ENCODE results near the gene PTGER1. TPM values are rescaled to one million over a fixed set of nuclear protein-coding genes. Genes with fewer than 3 reads are reported as not detected.

PTGER1 gene
- total and polyA plus RNA-seq, 2 of the 8 experiments (the other 6 are each of a cell fraction or from before 2014, with no cell fraction given) = 0.20 to 0.41 TPM

DNA sequence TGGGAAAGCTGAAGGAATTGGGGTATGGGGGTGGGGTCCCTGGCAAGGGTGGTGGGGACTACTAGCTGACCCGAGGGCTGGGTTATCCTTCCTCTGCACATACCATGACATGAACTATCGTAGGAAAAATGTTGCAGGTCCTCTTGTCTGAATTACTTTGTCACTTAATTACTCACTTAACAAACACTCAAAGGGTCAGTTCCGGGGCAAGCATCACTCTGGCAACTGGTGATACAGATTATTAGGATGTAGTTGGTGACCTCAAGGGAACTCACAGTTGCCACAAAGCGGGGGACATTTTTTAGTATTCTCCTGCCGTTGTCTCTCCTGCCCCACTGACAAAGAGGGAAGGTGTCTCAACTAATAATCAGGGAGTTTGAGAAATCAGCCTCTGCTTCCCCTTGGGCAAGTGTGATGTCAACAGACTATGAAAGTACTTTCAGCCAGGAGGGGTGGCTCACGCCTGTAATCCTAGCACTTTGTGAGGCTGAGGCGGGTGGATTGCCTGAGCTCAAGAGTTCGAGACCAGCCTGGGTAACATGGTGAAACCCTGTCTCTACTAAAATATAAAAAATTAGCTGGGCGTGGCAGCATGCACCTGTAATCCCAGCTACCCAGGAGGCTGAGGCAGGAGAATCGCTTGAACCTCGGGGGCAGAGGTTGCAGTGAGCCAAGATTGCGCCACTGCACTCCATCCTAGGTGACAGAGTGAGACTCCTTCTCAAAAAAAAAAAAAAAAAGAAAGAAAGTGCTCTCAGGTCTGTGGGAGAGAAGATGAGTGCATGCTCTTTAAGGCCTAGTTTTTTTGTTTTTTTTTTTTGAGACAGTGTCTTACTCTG is 32.8 kb upstream of the PTGER1 start:
- H2AFZ ChIP-seq (ENCODE audit: low read length) = no peak overlapping the region
- ChIA-PET CTCF (ENCODE audit: partially characterized antibody) (interaction anchor here (1.5 to 5.0 kb wide), 3 partner anchors 11 to 35 kb away, joined by 3 to 36 read pairs (median 18); partner anchors contain the start of gene GIPC1), POLR2A (ENCODE audit: partially characterized antibody) (interaction anchor here (0.7 kb wide), 1 partner anchor 240 kb away, joined by 3 read pairs; no protein-coding TSS in a partner anchor)
- 91% methylated on average over 12 of the region's 12 CpGs; no CpG with 5 or more reads in 1 of the 2 experiments for WGBS, 2 experiments (ENCODE audit: extremely low coverage in 1 of 2, insufficient coverage in 1 of 2, insufficient read length in 1 of 2, insufficient replicate concordance in 2 of 2, low coverage in 1 of 2, low lambda C conversion rate in 2 of 2, missing lambda C conversion rate in 1 of 2)
- no peak overlapping the region for H2AK5ac ChIP-seq (ENCODE audit: low read depth, low read length)
- no peak overlapping the region for H2BK20ac ChIP-seq (ENCODE audit: low read length)
- H3K18ac ChIP-seq (ENCODE audit: extremely low read depth, low read length) = no peak overlapping the region
- H3K9me3 ChIP-seq (ENCODE audit: insufficient read depth in 2 of 2, low read depth in 1 of 2, low read length in 1 of 2) = no peaks in the 10 kb centered on the region
- no peak overlapping the region for H2BK15ac ChIP-seq (ENCODE audit: low read length)
- H4K5ac ChIP-seq (ENCODE audit: insufficient read length, low read depth, low read length) = no peak overlapping the region
- H3K79me1 ChIP-seq (ENCODE audit: low read depth, low read length) = no peaks in the 10 kb centered on the region
- H4K8ac ChIP-seq (ENCODE audit: extremely low read depth, insufficient read depth, low read length) = no peak overlapping the region
- H3K4ac ChIP-seq (replicated peaks; ENCODE audit: insufficient read length, low read depth, low read length) = no peak overlapping the region
- H3K36me3 ChIP-seq (ENCODE audit: control insufficient read depth in 2 of 4, insufficient read depth in 4 of 4, low read length in 3 of 4) = no peaks in the 10 kb centered on the region
- H3K4me1 ChIP-seq (replicated peaks in 1 of 4; ENCODE audit: control insufficient read depth in 3 of 4, insufficient read depth in 4 of 4, low read length in 3 of 4) = peaks cover 0 to 4% (median 2%) of the 10 kb centered on the region in 4 experiments; a peak in 3 of 7 replicates
- H3K9ac ChIP-seq (replicated peaks in 1 of 4; ENCODE audit: extremely low read depth in 1 of 4, low read depth in 3 of 4, low read length in 3 of 4) = no peak overlapping the region
- no peak overlapping the region for H2BK5ac ChIP-seq (ENCODE audit: low read depth, low read length)
- H3K14ac ChIP-seq (ENCODE audit: insufficient read length) = no peak overlapping the region
- no peaks in the 10 kb centered on the region; the same call in 1 of the 2 replicates for H3K23me2 ChIP-seq (ENCODE audit: low read depth, low read length)
- H3K27me3 ChIP-seq (replicated peaks in 1 of 4; ENCODE audit: control insufficient read depth in 3 of 4, extremely low read depth in 1 of 4, insufficient read depth in 3 of 4, low read length in 3 of 4) = no peaks in the 10 kb centered on the region
- H3K79me2 ChIP-seq (ENCODE audit: control insufficient read depth in 1 of 2, insufficient read depth in 2 of 2, low read length in 2 of 2) = no peaks in the 10 kb centered on the region
- H3K4me3 ChIP-seq (ENCODE audit: extremely low read depth in 1 of 4, insufficient read depth in 2 of 4, low read depth in 3 of 4, low read length in 4 of 4) = no peak overlapping the region
- DNase-seq (ENCODE audit: low read depth in 1 of 2, low spot score in 2 of 2) = no peak
- H2BK12ac ChIP-seq (ENCODE audit: low read depth, low read length) = no peak overlapping the region
- no peak overlapping the region for H3K4me2 ChIP-seq (ENCODE audit: insufficient read depth in 1 of 2, low read depth in 2 of 2, low read length in 2 of 2)
- H4K91ac ChIP-seq (replicated peaks; ENCODE audit: insufficient read length, low read length) = no peak overlapping the region
- H3K23ac ChIP-seq (ENCODE audit: insufficient read length) = no peak overlapping the region
- no peaks in the 10 kb centered on the region for H4K20me1 ChIP-seq (replicated peaks in 1 of 2; ENCODE audit: control insufficient read depth in 1 of 2, insufficient read depth in 2 of 2, low read length in 2 of 2)
- H3K56ac ChIP-seq (replicated peaks; ENCODE audit: insufficient read length, low read depth, low read length) = no peak overlapping the region
- no peak for FAIRE-seq
- H2BK120ac ChIP-seq (replicated peaks; ENCODE audit: low read depth, low read length) = no peak overlapping the region
- no peak overlapping the region for H3K27ac ChIP-seq (ENCODE audit: low read depth, low read length)
- no peak for TF ChIP-seq SIX5 (IDR thresholded peaks at IDR 0.05; ENCODE audit: low read depth, low read length)
- no peak for TF ChIP-seq ASH2L (IDR thresholded peaks at IDR 0.05; ENCODE audit: low read length)
- TF ChIP-seq TAF1 (IDR thresholded peaks at IDR 0.05; ENCODE audit: low read depth, low read length) = no peak
- TF ChIP-seq JUND (IDR thresholded peaks at IDR 0.05; ENCODE audit: low read length) = no peak
- TF ChIP-seq SRF (IDR thresholded peaks at IDR 0.05; ENCODE audit: low read depth, low read length) = no peak
- no peak for TF ChIP-seq SIN3A (conservative IDR thresholded peaks at IDR 0.05 in 1 of 2, IDR thresholded peaks at IDR 0.05 in 1 of 2; ENCODE audit: low read depth in 1 of 2, low read length in 2 of 2)
- no peak for TF ChIP-seq YY1 (IDR thresholded peaks at IDR 0.05; ENCODE audit: low read depth, low read length)
- TF ChIP-seq RFX5 (IDR thresholded peaks at IDR 0.05; ENCODE audit: borderline replicate concordance, low read depth, low read length) = no peak
- no peak for TF ChIP-seq GABPA (IDR thresholded peaks at IDR 0.05; ENCODE audit: borderline replicate concordance, insufficient read depth, low read length)
- TF ChIP-seq, protein P1, sequence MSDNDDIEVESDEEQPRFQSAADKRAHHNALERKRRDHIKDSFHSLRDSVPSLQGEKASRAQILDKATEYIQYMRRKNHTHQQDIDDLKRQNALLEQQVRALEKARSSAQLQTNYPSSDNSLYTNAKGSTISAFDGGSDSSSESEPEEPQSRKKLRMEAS (IDR thresholded peaks at IDR 0.05) = no peak
- no peak for TF ChIP-seq HDAC6 (IDR thresholded peaks at IDR 0.05; ENCODE audit: low read depth, low read length)
